Astrocyte (in vitro differentiated cells and primary cell): Measurements from ENCODE around the gene NDUFS8. TPM values are rescaled to one million over a fixed set of nuclear protein-coding genes. Genes with fewer than 3 reads are reported as not detected.

Experiments used
- DNase-seq: peaks from one replicate; pipeline ENCODE4 v3.0.0-alpha.2; 2010; ENCODE audit warnings: low read depth
- FAIRE-seq: peaks from 2 replicates; lab custom pipeline; 2011; peaks lifted over from hg19 to GRCh38; lab: Jason Lieb, UNC
- H2AFZ ChIP-seq: 2 replicates; pipeline ENCODE4 v1.6.0; 2012; ENCODE audit warnings: low read depth, low read length, inconsistent platforms
- H3K27ac ChIP-seq: 2 replicates; pipeline ENCODE4 v1.5.1; 2011; ENCODE audit warnings: low read depth, low read length, inconsistent platforms
- H3K27me3 ChIP-seq: 2 replicates; pipeline ENCODE4 v1.6.0; 2011; ENCODE audit warnings: low read length, inconsistent platforms; ENCODE audit not compliant: insufficient read depth
- H3K36me3 ChIP-seq: 2 replicates; pipeline ENCODE4 v1.5.1; 2011; ENCODE audit warnings: low read length, inconsistent platforms; ENCODE audit not compliant: insufficient read depth
- H3K4me1 ChIP-seq: 2 replicates; pipeline ENCODE4 v1.5.1; 2011; ENCODE audit warnings: low read length, inconsistent platforms; ENCODE audit not compliant: insufficient read depth
- H3K4me2 ChIP-seq: 2 replicates; pipeline ENCODE4 v1.6.0; 2012; ENCODE audit warnings: low read length, inconsistent platforms
- H3K4me3 ChIP-seq: 2 replicates; pipeline ENCODE4 v1.5.1; 2011; ENCODE audit warnings: low read depth, mild to moderate bottlenecking, low read length, inconsistent platforms; ENCODE audit not compliant: insufficient read depth
- H3K79me2 ChIP-seq: 2 replicates; pipeline ENCODE4 v1.6.0; 2012; ENCODE audit warnings: mild to moderate bottlenecking, low read length, inconsistent platforms; ENCODE audit not compliant: insufficient read depth
- H3K9ac ChIP-seq: 2 replicates; pipeline ENCODE4 v1.6.0; 2012; ENCODE audit warnings: mild to moderate bottlenecking, low read length, inconsistent platforms
- H3K9me3 ChIP-seq: 2 replicates; pipeline ENCODE4 v1.5.1; 2012; ENCODE audit warnings: low read depth, mild to moderate bottlenecking, low read length, inconsistent platforms; ENCODE audit not compliant: insufficient read depth
- H4K20me1 ChIP-seq: 2 replicates; pipeline ENCODE4 v1.6.0; 2012; ENCODE audit warnings: low read length, inconsistent platforms; ENCODE audit not compliant: insufficient read depth
- H3K27ac Mint-ChIP-seq: one replicate; pipeline ENCODE4 v1.8.0; 2021; ENCODE audit warnings: mild to moderate bottlenecking, mixed read lengths; ENCODE audit not compliant: unreplicated experiment
- H3K27me3 Mint-ChIP-seq: one replicate; pipeline ENCODE4 v1.8.0; 2021; ENCODE audit warnings: low read depth, mixed read lengths; ENCODE audit not compliant: unreplicated experiment
- H3K36me3 Mint-ChIP-seq: one replicate; pipeline ENCODE4 v1.8.0; 2021; ENCODE audit warnings: low read depth, mixed read lengths; ENCODE audit not compliant: unreplicated experiment
- H3K4me1 Mint-ChIP-seq: one replicate; pipeline ENCODE4 v1.8.0; 2021; ENCODE audit warnings: low read depth, mixed read lengths; ENCODE audit not compliant: unreplicated experiment
- H3K4me3 Mint-ChIP-seq: one replicate; pipeline ENCODE4 v1.8.0; 2021; ENCODE audit warnings: mild to moderate bottlenecking, moderate library complexity, mixed read lengths; ENCODE audit not compliant: unreplicated experiment
- H3K9me3 Mint-ChIP-seq: one replicate; pipeline ENCODE4 v1.8.0; 2021; ENCODE audit warnings: mild to moderate bottlenecking, mixed read lengths; ENCODE audit not compliant: unreplicated experiment
- EZH2 ChIP-seq: IDR thresholded peaks from 2 replicates; pipeline ENCODE4 v1.6.1; 2012; ENCODE audit warnings: mild to moderate bottlenecking, low read length, inconsistent platforms; ENCODE audit not compliant: insufficient read depth
- total RNA-seq: library from RNA; stranded (reverse); gene quantifications from 2 replicates; pipeline ENCODE4 v1.2.1, GENCODE V29; 2021
- TF ChIP-seq, protein P1 (sequence below): IDR thresholded peaks from 2 replicates; pipeline ENCODE4 v1.5.1; 2011; ENCODE audit warnings: low read depth, mild to moderate bottlenecking, inconsistent platforms, low read length, moderate library complexity; ENCODE audit not compliant: insufficient read depth

Gene NDUFS8
- total RNA-seq, 1 donor from 2014 or later, result 159 TPM

DNA sequence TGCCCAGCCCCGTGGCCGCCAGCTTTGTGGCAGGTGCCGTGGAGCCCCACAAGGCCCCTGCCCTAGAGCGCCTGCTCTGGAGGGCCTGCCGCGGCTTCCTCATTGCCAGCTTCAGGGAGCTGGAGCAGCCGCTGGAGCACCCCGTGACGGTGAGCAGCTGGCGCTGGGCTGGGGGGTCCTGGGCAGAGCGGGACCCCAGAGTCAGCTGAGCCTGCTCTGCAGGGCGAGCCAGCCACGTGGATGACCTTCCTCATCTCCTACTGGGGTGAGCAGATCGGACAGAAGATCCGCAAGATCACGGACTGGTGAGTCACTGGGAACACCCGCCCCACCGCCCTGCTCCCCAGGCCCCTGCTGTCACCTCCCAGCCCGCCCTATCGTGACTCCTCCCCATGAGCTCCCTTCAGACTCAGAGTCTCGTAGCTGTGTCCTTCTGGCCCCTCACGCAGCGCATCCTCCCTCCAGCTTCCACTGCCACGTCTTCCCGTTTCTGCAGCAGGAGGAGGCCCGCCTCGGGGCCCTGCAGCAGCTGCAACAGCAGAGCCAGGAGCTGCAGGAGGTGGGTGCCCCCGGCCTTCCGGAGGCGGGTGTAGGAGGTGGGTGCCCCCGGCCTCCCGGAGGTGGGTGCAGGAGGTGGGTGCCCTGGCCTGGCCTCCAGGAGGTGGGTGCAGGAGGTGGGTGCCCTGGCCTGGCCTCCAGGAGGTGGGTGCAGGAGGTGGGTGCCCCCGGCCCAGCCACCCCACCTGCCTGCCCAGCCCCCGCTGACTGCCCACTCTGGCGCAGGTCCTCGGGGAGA, 13.1 kb downstream of the NDUFS8 start:
- Histone ChIP-seq H2AFZ (no peak overlapping the region), H3K9ac (no peak overlapping the region), H3K36me3 (no peaks in the 10 kb centered on the region), H3K4me1 (peaks cover 25% of the 10 kb centered on the region), H3K27ac (no peak overlapping the region), H3K79me2 (peaks cover 32% of the 10 kb centered on the region), H3K4me3 (no peak overlapping the region), H4K20me1 (peaks cover 21% of the 10 kb centered on the region), H3K9me3 (no peaks in the 10 kb centered on the region), H3K27me3 (no peaks in the 10 kb centered on the region), H3K4me2 (peak overlapping the region; percentile 32)
- H3K4me3 Mint-ChIP-seq, result no peak overlapping the region
- no peak overlapping the region for H3K27ac Mint-ChIP-seq
- peaks cover 4% of the 10 kb centered on the region for H3K4me1 Mint-ChIP-seq
- TF ChIP-seq EZH2, result no peak
- TF ChIP-seq, protein P1, sequence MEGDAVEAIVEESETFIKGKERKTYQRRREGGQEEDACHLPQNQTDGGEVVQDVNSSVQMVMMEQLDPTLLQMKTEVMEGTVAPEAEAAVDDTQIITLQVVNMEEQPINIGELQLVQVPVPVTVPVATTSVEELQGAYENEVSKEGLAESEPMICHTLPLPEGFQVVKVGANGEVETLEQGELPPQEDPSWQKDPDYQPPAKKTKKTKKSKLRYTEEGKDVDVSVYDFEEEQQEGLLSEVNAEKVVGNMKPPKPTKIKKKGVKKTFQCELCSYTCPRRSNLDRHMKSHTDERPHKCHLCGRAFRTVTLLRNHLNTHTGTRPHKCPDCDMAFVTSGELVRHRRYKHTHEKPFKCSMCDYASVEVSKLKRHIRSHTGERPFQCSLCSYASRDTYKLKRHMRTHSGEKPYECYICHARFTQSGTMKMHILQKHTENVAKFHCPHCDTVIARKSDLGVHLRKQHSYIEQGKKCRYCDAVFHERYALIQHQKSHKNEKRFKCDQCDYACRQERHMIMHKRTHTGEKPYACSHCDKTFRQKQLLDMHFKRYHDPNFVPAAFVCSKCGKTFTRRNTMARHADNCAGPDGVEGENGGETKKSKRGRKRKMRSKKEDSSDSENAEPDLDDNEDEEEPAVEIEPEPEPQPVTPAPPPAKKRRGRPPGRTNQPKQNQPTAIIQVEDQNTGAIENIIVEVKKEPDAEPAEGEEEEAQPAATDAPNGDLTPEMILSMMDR, result no peak
- peaks cover 2% of the 10 kb centered on the region for H3K36me3 Mint-ChIP-seq
- DNase-seq (peak; percentile 22), FAIRE-seq (no peak)
- no peaks in the 10 kb centered on the region for H3K9me3 Mint-ChIP-seq
- no peaks in the 10 kb centered on the region for H3K27me3 Mint-ChIP-seq

DNA sequence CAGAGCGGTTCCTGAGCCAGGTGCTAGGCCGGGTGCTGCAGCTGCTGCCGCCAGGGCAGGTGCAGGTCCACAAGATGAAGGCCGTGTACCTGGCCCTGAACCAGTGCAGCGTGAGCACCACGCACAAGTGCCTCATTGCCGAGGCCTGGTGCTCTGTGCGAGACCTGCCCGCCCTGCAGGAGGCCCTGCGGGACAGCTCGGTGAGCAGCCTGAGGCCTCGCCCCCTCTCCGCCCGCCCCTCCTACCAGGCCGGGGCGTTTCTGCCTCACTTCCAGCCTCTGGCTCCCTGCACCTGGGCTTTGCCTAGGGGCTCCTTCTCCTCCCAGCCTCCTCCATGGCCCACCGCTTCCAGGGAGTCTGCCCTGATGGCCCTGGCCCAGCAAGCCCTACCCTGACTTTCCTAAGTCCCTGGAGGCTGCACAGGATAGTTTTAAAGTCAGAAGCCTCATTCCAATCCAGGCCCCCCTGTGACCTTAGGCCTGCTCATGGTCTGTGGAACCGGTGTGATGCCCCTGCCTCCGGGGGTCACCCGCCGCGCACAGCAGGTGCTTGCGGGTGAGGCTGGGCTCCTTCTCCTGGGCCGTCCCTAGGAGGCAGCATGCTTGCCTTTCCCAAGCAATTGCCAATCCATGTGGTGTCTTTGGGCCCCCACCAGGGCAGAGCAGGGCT, 13.8 kb downstream of the NDUFS8 start:
- H3K27ac Mint-ChIP-seq, result no peak overlapping the region
- Histone ChIP-seq H3K9ac (no peak overlapping the region), H3K4me3 (no peak overlapping the region), H3K36me3 (no peaks in the 10 kb centered on the region), H3K9me3 (no peaks in the 10 kb centered on the region), H4K20me1 (peaks cover 28% of the 10 kb centered on the region), H3K4me1 (peaks cover 22% of the 10 kb centered on the region), H3K27me3 (no peaks in the 10 kb centered on the region), H3K4me2 (no peak overlapping the region), H3K27ac (no peak overlapping the region), H2AFZ (no peak overlapping the region), H3K79me2 (peaks cover 26% of the 10 kb centered on the region)
- no peaks in the 10 kb centered on the region for H3K27me3 Mint-ChIP-seq
- H3K36me3 Mint-ChIP-seq, result peaks cover 2% of the 10 kb centered on the region
- H3K4me3 Mint-ChIP-seq, result no peak overlapping the region
- DNase-seq, result no peak
- TF ChIP-seq EZH2, result no peak
- TF ChIP-seq, protein P1, result no peak
- H3K9me3 Mint-ChIP-seq, result no peaks in the 10 kb centered on the region
- H3K4me1 Mint-ChIP-seq, result peaks cover 4% of the 10 kb centered on the region
- no peak for FAIRE-seq
